GM23248 (cell line): ENCODE results near the gene RIT2.

ENCODE experiments used
- EZH2 ChIP-seq: fragments of 200-600 bp; sonication (generic); IDR thresholded peaks from 2 replicates; pipeline ENCODE4 v1.6.1; 2018; ENCODE audit warnings: antibody characterized with exemption, mild to moderate bottlenecking; ENCODE audit not compliant: insufficient read depth, poor library complexity, severe bottlenecking
- EZH2phosphoT487 ChIP-seq: fragments of 200-600 bp; sonication (generic); IDR thresholded peaks from 2 replicates; pipeline ENCODE4 v1.6.1; 2018; ENCODE audit warnings: antibody characterized with exemption, moderate library complexity, mild to moderate bottlenecking, low read depth; ENCODE audit not compliant: insufficient read depth

GRCh38 chr18:42892181-42892580, 223.3 kb downstream of the RIT2 start:
- no peak for TF ChIP-seq EZH2
- TF ChIP-seq EZH2phosphoT487 = no peak
